NCI-H82 treated with DMSO at 0.1 percent for 48 hours (cell line): ENCODE results near the gene LCE2D.

Experiments used
- DNase-seq: peaks from one replicate; lab custom pipeline; 2025; ENCODE audit not compliant: unreplicated experiment; lab: John Stamatoyannopoulos, UW

LCE2D gene

DNA sequence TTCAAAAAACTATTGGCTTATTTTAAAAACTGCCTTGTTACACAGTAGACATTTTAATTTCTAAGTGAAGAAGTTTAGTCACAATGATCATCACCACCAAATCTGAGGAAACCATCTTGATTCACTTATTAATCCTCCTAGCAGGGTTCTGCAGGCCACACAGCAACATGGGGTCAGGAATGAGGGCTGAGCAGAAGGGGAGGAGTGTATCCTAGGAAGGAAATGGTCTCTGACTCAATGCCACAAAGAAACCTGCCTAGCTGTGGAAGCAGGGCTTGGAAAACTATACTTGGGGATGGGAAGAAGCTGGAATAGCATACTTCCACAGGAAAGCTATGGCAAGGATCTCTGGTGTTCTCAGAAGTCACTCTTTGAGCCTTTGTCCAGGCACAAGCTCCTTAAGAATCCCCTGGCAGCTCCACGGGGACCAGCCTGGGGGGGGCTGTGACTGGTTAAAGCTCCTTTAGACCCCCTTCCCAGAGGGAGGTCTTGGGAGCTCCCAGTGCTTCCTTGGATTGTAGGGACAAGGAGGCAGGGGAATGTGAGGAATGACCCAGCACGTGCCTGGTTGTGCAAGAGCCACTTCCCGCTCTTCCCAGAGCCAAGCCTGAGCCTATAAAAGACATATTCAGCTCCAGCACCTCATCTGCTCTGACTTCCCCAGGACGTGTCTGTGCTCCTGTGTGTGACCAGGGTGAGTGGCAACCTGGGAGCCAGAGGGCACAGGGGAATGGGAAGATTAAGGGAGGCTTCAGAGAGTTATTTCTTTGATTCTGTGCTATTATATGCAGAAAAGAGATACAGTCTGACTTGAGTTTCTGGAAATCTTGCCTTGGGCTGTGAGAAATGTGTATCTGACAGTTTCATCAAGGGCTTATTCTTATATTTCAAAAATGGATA is 34.8 kb downstream of the LCE2D start, which contains the start of gene LCE2A:
LCE2A (plus strand) TSS at position 645 of the 900 bp plus-strand sequence. CDS start 557 bp downstream, outside the sequence.
- no peak for DNase-seq

DNA sequence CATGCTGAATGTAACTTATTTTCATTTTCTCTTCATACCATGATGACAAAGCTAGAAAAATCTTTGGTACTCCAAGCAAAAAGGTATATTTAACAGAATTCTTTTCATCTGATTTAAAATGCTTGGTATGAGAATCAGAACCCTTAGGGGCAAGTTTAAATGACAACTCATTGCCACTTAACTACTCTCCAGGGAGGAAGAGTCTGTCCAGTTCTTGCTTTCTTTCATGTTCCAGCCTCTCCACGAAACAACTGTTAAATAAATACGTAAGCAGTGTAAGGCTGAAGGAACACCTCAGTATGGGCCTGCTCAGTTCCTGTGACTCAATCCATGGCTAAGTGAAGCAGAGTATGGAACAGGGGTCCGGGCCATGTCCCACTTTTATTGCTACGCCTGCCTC is 36.6 kb downstream of the LCE2D start:
- no peak for DNase-seq

DNA sequence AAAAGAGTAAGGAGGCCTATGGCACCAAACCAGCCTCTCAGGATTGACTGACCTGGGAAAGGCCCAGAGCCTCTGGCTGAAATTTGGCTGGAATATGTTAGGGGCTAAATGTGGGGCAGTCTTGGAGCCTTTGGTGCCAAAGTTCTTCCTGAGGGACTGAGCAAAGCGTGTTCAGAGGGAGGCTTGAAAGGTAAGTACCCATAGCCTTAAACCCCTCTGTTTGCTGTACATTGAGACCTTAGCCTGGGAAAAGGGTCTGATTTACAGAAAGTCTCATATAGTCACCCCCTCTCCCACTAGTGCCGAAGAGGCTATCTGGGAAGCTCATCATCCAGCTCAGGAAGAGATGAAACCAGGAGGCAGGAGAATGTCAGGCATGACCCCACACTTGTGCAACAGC is 44.7 kb downstream of the LCE2D start, which contains the start of gene LCE4A:
LCE4A (plus strand) TSS at position 301 of the 400 bp plus-strand sequence. CDS start 916 bp downstream, outside the sequence.
- no peak for DNase-seq
